ENCODE results near the gene LYRM7.

GRCh38 chr5:131245312-131245711 lies 74.6 kb downstream of the LYRM7 start:
- no peak for TF ChIP-seq CTCF (conservative IDR thresholded peaks at IDR 0.05; ENCODE audit: low read length)
- TF ChIP-seq EZH2phosphoT487 (IDR thresholded peaks at IDR 0.05; ENCODE audit: borderline replicate concordance), result no peak

Data from Loucy (cell line).